HEK293T (cell line): ENCODE measurements around the gene FRYL.
"Not testable (repeated sequence)": the region's sequence is repeated elsewhere in the genome, so short reads cannot be mapped to it uniquely, and the experiment has no call there.

Source experiments
- CTCF ChIA-PET: fragments of 350-600 bp; formaldehyde crosslinking; extraction: SDS; loops from one replicate; lab custom pipeline; 2021; ENCODE audit warnings: antibody characterized with exemption, inconsistent platforms; lab: Yijun Ruan, JAX
- POLR2A ChIA-PET: fragments of 350-600 bp; formaldehyde crosslinking; extraction: SDS; loops from one replicate; lab custom pipeline; 2020; ENCODE audit warnings: antibody characterized with exemption, inconsistent platforms; lab: Yijun Ruan, JAX
- DNase-seq: peaks from one replicate; pipeline ENCODE4 v3.0.0; 2012; ENCODE audit warnings: mixed read lengths; ENCODE audit errors: extremely low spot score
- ARNT ChIP-seq: fragments of 450-650 bp; IDR thresholded peaks from 2 replicates; pipeline ENCODE4 v1.6.1; 2017; ENCODE audit warnings: mild to moderate bottlenecking
- BHLHE40 ChIP-seq: fragments of 450-650 bp; IDR thresholded peaks from 2 replicates; pipeline ENCODE4 v1.6.1; 2016; ENCODE audit warnings: mild to moderate bottlenecking, moderate library complexity, borderline replicate concordance
- CTBP1 ChIP-seq: fragments of 450-650 bp; IDR thresholded peaks from 2 replicates; pipeline ENCODE4 v1.6.1; 2016; ENCODE audit warnings: borderline replicate concordance
- ELF4 ChIP-seq: fragments of 450-650 bp; IDR thresholded peaks from 2 replicates; pipeline ENCODE4 v1.6.1; 2017; ENCODE audit warnings: antibody characterized with exemption
- FOXA1 ChIP-seq: fragments of 450-650 bp; IDR thresholded peaks from 2 replicates; pipeline ENCODE4 v1.6.1; 2016; ENCODE audit warnings: mild to moderate bottlenecking
- FOXK2 ChIP-seq: fragments of 450-650 bp; IDR thresholded peaks from 2 replicates; pipeline ENCODE4 v1.6.1; 2016; ENCODE audit warnings: mild to moderate bottlenecking
- FOXM1 ChIP-seq: fragments of 450-650 bp; IDR thresholded peaks from 2 replicates; pipeline ENCODE4 v1.6.1; 2017; ENCODE audit warnings: mild to moderate bottlenecking, borderline replicate concordance
- HDGF ChIP-seq: fragments of 450-650 bp; IDR thresholded peaks from 2 replicates; pipeline ENCODE4 v1.6.1; 2017; ENCODE audit warnings: antibody characterized with exemption, borderline replicate concordance
- L3MBTL2 ChIP-seq: fragments of 450-650 bp; conservative IDR thresholded peaks from 2 replicates; pipeline ENCODE4 v1.6.1; 2016; ENCODE audit warnings: mild to moderate bottlenecking
- LEF1 ChIP-seq: fragments of 450-650 bp; IDR thresholded peaks from 2 replicates; pipeline ENCODE4 v1.6.1; 2017; ENCODE audit warnings: mild to moderate bottlenecking, borderline replicate concordance
- NFRKB ChIP-seq: fragments of 450-650 bp; IDR thresholded peaks from 2 replicates; pipeline ENCODE4 v1.6.1; 2016; ENCODE audit warnings: mild to moderate bottlenecking, moderate library complexity
- SP1 ChIP-seq: fragments of 450-650 bp; IDR thresholded peaks from 2 replicates; pipeline ENCODE4 v1.6.1; 2017
- SUZ12 ChIP-seq: fragments of 450-650 bp; IDR thresholded peaks from 2 replicates; pipeline ENCODE4 v1.6.1; 2016; ENCODE audit warnings: mild to moderate bottlenecking
- TARDBP ChIP-seq: fragments of 450-650 bp; IDR thresholded peaks from 2 replicates; pipeline ENCODE4 v1.6.1; 2016
- ZNF384 ChIP-seq: fragments of 450-650 bp; IDR thresholded peaks from 2 replicates; pipeline ENCODE4 v1.6.1; 2016
- TF ChIP-seq, protein P1 (sequence below): fragments of 450-650 bp; IDR thresholded peaks from 2 replicates; pipeline ENCODE4 v1.6.1; 2016

FRYL gene

DNA sequence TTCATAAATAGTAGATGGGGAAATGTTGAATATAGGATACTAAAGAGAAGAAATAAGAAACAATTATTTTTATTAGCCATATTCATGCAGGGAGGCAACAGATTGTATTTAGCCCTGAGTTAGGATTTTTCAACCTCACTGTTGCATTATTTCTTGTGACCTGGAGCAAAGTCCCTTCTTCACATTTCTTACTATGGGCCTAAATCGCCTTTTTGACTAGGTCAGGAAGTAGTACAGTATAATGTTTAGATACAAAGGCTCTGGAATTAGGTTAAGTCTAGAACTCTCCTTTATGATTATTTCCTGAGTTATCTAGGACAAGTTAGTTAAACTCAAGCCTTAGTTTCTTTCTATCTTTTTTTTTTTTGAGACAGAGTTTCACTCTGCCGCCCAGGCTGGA lies 88.0 kb downstream of the FRYL start:
- POLR2A ChIA-PET = no interaction called here
- DNase-seq = no peak
- CTCF ChIA-PET = no interaction called here
- TF ChIP-seq ZNF384 (no peak), CTBP1 (no peak), LEF1 (no peak), L3MBTL2 (no peak), ARNT (no peak)

DNA sequence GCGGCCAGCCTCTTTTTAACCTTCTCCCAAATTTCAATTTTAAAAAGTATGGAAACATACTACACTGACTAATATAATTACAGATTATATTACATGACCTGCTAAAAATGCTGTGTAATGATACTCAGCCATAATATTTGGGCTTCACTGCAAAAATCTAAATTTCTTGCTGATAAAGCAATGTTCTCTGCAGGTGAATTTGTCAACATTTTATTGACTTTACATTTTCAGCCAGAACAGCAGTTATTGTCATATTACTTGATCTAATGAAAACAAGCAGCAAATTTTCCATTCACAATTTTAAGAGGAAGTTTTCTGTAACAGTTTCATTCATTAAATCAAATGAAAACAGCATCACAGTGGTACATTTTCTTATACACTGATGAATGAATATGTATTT lies 91.1 kb downstream of the FRYL start:
- CTCF ChIA-PET = no interaction called here
- TF ChIP-seq TARDBP = no peak
- no peak for TF ChIP-seq NFRKB
- no peak for TF ChIP-seq FOXK2
- no peak for TF ChIP-seq SUZ12
- TF ChIP-seq FOXA1 = no peak
- TF ChIP-seq, protein P1, sequence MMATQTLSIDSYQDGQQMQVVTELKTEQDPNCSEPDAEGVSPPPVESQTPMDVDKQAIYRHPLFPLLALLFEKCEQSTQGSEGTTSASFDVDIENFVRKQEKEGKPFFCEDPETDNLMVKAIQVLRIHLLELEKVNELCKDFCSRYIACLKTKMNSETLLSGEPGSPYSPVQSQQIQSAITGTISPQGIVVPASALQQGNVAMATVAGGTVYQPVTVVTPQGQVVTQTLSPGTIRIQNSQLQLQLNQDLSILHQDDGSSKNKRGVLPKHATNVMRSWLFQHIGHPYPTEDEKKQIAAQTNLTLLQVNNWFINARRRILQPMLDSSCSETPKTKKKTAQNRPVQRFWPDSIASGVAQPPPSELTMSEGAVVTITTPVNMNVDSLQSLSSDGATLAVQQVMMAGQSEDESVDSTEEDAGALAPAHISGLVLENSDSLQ = no peak
- TF ChIP-seq HDGF = no peak
- TF ChIP-seq BHLHE40 = no peak
- no peak for TF ChIP-seq ELF4
- no peak for TF ChIP-seq ZNF384
- TF ChIP-seq FOXM1 = no peak
- POLR2A ChIA-PET = no interaction called here
- no peak for DNase-seq

DNA sequence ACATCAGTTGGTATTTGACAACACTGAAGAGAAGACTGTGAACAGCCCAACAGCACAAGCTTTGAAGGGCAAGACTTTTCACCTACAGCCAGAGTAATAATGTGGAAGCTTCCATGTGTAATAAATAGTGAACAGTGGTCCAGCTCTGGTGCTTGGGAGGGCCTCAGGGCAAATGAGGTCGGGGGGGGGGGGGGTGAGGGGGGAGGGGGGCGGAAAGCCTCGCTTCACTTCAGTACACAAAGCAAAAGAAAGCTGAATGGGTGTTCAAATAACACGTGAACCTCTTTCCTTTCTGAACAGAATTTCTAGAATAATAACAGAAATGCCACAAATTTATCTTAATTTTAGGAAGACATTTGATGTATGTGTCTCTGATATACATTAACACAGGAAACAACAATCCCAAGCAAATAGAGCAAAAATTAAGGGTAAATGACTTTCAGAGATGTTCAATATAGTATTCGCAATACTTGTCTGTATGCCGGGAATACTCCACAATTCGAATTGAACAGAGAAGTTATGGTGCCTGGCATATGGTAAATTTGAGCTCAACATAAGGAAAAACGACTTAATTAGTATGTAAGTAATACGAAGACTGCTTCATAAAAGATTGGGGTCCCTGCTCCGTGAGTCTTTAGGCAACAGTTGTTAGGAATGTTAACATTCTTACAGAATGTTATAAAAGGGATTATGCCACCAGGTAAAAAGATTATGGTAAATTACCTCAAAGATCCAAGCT lies 92.6 kb downstream of the FRYL start:
- ChIA-PET CTCF (no interaction called here), POLR2A (no interaction called here)
- DNase-seq = no peak
- TF ChIP-seq L3MBTL2 (no peak), TARDBP (no peak), SUZ12 (no peak), ELF4 (no peak), FOXK2 (no peak), SP1 (no peak), FOXM1 (no peak), NFRKB (no peak), ZNF384 (no peak), LEF1 (no peak), BHLHE40 (no peak), ARNT (no peak), HDGF (no peak), FOXA1 (no peak)
- TF ChIP-seq, protein P1 = no peak

DNA sequence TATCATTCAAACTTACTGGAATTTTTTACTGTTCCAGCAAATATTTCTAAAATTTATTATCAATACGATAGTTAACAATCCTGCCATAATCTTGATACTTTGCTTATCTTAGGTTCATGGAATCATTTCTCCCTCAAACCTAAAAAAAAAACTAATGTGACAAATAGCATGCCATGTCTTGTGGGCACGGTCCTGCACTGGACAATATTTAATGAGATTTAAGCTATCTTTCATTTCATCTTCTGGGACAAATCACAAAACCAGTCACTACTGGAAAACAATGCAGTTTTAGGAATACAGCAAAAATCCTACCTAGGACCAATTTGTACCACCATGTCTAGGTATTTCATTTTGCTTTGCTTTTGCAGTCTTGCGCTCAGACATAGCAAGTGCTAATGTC lies 93.7 kb downstream of the FRYL start:
- TF ChIP-seq HDGF = no peak
- TF ChIP-seq FOXA1 = no peak
- ChIA-PET POLR2A (no interaction called here), CTCF (no interaction called here)
- no peak for DNase-seq

DNA sequence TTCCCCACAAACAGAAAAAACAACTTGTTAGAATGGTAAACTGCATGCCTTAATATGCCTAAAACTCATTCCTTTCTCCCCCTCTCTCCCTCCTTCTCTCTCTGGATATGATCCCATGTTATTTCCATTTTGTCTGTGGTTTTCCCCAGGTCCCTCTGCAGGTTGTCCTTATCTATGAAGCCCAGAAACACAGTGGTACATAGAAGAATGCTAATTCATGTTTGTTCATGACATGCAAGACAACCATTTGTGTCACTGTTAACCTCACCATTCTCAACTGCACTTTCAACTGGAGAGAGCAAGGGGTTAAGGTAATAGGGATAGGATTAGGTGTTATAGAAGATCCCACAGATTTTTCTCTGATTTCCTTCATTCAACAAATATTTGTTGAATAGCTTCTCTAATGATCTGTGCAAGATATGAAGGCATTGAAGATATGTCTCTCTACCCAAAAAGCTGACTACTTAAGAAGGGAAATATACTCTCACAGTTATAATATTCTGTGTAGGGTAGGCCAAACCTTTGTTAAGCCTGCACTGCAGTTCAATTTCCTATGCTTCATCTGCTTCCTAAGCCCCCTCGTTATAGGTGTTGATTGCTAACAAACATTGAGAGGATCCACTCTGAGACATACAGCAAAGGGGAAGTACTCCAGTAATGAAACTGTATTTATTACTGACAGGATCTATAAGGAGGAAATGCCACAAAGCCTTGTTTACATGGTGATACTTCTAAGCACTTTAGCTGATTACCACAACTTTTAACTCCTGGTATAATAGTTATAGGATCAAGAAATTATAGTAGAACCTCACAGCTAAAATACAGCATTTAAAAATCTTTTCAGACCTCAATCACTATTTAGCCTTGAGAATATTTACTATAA lies 96.1 kb downstream of the FRYL start:
- TF ChIP-seq SP1 (no peak), FOXK2 (no peak), ZNF384 (no peak), NFRKB (no peak), L3MBTL2 (no peak), ARNT (no peak), LEF1 (no peak), FOXM1 (no peak), HDGF (no peak), FOXA1 (no peak), CTBP1 (no peak), TARDBP (no peak), ELF4 (no peak), SUZ12 (no peak), BHLHE40 (no peak)
- TF ChIP-seq, protein P1 = no peak
- ChIA-PET POLR2A (no interaction called here), CTCF (no interaction called here)
- no peak for DNase-seq

DNA sequence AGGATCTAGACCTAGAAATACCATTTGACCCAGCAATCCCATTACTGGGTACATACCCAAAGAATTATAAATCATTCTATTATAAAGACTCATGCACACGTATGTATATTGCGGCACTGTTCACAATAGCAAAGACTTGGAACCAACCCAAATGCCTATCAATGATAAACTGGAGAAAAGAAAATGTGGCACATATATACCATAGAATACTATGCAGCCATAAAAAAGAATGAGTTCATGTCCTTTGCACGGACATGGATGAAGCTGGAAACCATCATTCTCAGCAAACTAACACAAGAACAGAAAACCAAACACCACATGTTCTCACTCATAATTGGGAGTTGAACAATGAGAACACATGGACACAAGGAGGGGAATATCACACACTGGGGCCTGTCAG lies 97.2 kb downstream of the FRYL start:
- CTCF ChIA-PET, DNase-seq, POLR2A ChIA-PET: not testable (repeated sequence)
